Non-pigmented ciliary epithelial cell (primary cell): Measurements from ENCODE around the gene DPYD.
A peak's percentile ranks its signal among the peaks of the same experiment; 100 is the strongest.

Experiments
- DNase-seq: peaks from one replicate; pipeline ENCODE4 v3.0.0-alpha.2; 2010; ENCODE audit warnings: low read depth

The DPYD gene

GRCh38 chr1:97433094-97433823, 487.6 kb downstream of the DPYD start:
- peak; percentile 71 for DNase-seq

- DNase-seq = no peak
Measured at GRCh38 chr1:97427371-97427770, 493.5 kb downstream of the DPYD start.

GRCh38 chr1:97424209-97424608, 496.6 kb downstream of the DPYD start:
- no peak for DNase-seq

DNA sequence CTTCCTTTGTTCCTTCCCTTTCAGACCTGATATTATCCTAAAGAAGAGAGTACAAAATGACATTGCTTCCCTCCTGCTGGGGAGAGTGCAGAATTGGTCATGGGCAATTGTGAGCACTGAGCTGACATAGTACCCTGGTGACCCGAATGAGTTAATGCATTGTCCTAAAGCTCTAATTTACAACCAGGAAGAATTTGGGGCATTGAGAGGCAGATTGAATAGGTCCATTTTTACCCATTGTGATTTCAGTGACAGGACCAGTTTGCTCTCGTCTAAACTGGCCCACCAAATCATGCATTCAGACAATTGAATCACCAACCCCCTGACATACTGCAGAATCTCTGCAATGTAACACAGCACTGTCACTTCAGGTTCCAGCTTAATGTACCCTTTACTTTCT, 497.4 kb downstream of the DPYD start:
- DNase-seq = no peak

GRCh38 chr1:97417661-97418060, 503.2 kb downstream of the DPYD start:
- DNase-seq = no peak

DNA sequence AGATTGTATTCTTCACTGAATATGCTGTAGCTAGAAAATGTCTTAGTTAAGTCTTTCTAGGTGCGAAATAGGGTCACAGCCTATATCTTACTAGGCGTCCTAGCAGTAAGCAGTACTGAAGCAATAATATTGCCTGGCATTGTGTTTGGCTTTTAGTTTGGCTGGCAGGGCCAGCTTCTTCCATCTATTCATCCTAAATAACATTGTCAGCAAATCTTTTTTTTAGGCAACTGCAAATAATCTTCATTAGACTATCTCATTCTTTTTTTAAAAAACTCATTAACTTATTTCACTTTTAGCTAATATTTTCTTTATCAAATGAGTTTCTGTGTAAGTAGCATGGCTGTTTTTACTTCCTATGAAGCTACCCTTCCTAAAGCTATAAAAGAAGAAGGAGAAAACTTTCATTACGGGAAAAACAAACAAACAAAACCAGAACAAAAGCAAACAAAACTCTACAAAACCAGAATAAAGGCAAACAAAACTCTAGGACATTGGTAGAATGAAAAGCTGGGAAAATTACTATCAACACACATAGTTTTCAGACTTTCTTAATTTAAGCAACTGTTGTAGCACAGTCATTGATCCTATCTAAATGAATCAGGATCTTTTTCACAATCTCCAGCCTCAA, 506.0 kb downstream of the DPYD start:
- no peak for DNase-seq

DNA sequence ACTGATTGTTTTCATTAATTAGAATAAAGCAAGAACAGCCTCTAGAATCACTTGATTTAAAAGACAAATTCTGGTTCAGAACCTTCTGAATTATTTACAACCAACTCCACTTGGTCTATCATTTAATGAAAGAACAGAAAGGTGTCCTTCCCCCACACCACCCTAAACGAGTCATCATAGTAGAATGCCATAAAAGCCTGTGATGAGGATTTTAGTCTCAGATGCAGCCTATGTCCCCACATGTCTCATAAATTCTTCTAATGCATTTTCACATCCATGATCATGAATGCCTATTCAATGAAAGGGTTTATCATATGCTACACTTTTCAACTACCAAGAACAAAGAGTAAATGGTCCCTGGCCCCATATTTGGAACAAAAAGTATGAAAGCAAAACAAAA, 508.1 kb downstream of the DPYD start:
- no peak for DNase-seq

DNA sequence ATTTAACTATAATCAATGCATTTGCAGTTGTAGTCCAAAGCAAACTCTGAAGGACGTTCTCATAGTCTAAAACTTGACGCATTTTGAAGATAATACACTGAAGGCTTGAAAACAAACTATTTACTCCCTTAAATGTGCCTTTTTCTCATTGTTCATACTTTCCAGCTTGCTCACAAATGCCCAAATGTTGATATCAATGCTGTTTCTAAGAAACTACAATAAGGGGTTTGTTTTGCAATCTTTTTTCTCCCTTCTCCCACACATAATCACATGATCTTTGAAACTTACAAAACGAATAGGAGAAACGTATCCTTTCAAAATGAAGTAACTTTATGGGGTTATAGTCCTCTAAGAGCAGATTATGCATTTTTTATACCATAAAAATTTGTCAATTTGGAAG, 508.7 kb downstream of the DPYD start:
- DNase-seq = no peak

GRCh38 chr1:97396463-97396862, 524.4 kb downstream of the DPYD start:
- no peak for DNase-seq

DNA sequence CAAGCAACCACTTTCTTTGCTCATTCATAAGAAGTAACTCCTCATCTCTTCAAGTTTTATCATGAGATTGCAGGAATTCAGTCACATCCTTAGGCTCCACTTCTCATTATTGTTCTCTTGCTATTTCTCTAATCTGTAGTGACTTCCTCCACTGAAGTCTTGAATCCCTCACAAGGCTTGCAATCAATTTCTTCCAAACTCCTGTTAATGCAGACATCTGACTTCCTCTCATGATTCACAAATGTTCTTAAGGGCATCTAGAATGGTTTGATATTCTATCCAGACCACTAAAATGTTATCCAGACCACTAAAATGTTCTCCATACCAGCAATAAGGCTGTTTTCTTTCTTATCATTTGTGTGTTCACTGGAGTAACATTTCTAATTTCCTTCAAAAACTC, 528.1 kb downstream of the DPYD start:
- no peak for DNase-seq

DNA sequence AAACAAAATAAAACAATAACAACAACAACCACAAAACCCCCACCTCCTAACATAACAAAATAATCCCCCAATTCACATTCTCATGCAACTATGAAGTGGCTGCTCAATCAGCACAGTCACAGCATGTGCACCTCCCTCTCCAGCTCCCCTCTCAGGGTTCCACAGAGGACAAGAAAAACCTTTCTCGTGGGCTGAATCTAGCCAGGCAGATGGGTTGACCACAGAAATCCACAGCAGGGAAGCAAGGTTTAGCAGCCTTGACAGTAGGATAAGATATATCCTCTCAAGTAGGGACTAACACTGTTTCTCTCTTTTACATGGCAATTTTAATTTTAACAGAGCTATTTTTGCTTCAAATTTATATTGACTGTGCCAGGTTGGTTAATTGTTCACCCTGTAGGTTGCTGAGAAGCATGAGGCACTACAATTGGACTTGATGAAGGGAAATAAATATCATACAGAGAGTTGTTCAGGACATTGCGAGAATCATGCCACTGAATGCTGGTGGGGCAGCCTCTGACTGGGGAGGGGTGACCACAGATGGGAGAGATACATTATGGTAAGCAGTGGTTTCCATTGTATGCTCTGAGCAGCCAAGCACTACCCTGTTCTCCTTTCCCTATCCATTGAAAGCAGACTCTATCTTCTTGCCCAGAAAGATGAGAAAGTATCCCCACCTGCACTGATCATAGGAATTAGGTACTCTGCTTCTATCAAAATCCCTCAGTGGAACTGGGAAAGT, 535.1 kb downstream of the DPYD start:
- DNase-seq = no peak

DNA sequence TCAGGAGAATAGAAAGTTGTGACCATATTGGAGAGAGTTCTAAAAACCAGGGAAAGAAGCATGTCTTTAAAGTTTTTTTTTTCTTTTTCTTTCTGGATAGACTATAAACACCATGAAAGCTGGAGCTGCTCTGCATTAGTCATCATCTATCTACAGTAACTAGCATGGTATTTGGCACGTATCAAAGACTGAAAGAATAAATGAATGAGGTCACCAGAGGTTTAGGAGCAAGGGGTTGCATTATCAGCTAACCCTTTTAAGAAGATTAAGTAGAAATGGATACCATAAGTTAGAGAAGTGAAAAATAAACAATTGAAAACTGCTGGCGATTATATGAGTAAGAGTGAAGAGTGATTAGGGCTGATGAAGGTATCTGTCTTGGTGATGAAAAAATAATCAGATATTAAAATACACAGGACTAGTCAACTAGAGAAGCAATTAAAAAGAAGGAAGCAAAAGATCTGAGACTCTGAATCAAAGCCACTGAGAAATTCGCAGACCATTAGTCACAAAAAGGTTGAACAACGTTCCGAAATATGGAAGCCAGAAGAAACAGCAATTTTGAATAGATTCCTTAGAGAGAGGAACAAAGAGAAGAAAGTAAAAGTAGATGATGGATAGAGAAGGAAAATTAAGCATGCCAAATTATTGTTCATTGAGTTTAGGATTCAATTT, 536.4 kb downstream of the DPYD start:
- peak; percentile 83 for DNase-seq

DNA sequence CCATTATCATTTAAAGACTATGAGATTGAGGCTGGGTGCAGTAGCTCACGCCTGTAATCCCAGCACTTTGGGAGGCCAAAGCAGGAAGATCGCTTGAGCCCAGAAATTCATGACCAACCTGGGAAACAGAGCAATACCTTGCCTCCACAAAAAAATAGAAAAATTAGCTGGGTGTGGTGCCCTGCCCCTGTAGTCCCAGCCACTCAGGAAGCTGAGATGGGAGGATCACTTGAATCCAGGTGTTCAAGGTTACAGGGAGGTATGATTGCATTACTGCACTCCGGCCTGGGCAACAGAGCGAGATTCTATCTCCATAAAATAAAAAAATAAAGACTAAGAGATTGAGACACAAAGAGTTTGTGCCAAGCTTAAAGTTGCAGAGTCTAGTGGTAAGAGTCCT, 537.0 kb downstream of the DPYD start:
- DNase-seq = no peak

- DNase-seq = no peak
Measured at GRCh38 chr1:97382206-97382605, 538.6 kb downstream of the DPYD start.

GRCh38 chr1:97379387-97380075, 541.3 kb downstream of the DPYD start:
- DNase-seq = no peak

DNA sequence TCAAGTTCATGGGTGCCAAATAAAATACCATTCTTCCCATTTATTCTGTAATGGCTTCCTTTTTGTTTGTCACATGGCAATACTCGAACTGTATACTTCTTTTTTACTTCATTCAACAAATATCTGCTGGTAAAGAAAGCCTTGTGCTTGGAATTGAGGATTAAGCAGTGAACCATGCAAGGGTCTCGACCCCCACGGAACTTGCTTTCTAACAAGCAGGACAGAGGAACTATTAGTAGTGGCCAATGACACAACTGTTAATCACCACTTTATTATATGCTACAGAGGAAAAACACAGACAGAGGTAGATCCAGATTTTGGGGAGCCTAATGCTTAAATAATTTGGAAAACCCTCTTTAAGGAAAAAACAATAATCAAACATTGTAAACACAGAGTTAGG, 542.2 kb downstream of the DPYD start:
- no peak for DNase-seq

- DNase-seq = no peak
Measured at GRCh38 chr1:97377432-97378034, 543.3 kb downstream of the DPYD start.

DNA sequence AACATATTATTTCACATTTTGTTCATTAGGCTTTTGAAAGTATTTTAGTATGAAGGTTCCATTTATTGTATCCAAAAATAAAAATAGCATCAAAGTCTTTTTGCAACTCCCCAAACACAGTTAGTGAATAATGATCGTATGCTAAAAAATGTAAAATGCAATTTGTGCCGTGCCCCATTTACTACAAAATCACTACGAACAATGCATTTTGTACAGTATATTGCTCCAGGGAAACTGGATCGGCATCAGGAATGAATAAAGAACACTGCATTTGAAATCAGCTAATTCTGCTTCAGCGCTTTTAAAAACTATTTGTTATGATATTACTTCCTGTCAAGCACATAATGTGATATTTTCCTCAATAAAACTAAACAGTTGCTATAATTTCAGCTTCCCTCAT, 547.8 kb downstream of the DPYD start:
- DNase-seq = no peak

DNA sequence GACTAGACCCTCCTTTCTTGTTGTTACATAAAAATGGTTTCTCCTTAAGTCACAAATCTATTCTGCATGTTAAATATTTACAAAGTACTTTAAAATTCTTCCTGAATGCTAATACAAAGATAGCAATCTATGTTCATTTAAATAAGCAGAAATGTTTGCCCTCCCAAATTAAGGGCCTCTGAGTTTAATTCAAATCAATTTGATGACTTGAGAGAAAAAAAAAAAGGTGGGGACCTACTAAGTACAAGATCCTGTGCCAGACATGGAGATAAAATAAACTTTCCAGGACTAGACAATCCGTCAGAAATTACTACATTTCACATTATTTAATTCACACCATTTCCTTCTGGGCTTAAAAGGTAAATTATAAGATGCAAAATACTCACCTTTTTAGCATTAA, 548.3 kb downstream of the DPYD start:
- DNase-seq = no peak

DNA sequence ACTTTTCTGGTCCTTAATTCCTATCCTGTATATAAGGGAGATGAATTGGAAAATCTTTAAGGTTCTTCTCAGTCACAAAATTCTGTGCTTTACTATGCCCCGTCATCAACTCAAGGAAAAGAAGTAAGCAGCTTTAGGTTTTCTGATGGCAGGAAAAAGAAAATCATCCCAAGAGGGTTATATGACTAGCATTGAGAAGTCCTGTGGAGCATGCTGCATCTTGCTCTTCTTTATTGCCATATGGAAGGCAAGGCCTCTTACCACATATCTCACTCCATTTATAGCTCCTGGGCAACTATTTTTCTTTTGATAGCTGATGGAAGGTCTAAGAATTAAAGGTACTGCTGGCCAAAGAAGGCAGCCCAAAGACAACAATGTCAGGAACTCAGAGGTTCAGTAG, 552.5 kb downstream of the DPYD start:
- no peak for DNase-seq

- DNase-seq = no peak
Measured at GRCh38 chr1:97366984-97367383, 553.9 kb downstream of the DPYD start.

DNA sequence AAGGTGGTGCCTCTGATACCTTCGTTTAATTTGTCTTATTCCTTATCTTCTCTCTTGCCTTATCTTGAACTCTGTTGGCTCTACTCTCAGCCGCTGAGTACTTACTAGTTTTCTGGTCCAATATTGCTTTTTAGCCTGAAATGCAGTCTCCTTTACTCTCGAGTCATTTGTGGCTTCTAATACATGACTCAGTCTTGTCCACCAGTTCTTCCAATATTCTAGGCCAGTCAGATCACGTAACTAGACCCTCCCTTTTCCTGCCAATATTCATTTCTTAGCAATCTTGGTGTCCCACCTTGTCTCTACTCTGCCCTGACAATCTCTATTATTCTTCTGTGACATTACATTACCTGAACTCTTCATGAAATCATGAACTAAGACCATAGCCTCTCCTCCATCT, 555.8 kb downstream of the DPYD start:
- DNase-seq = no peak
